ENCODE data around the gene RNF181. TPM values are rescaled to one million over a fixed set of nuclear protein-coding genes. Genes with fewer than 3 reads are reported as not detected.

The RNF181 gene
- total RNA-seq, 6 donors from 2014 or later: 81.7 to 164 (median 108) TPM

DNA sequence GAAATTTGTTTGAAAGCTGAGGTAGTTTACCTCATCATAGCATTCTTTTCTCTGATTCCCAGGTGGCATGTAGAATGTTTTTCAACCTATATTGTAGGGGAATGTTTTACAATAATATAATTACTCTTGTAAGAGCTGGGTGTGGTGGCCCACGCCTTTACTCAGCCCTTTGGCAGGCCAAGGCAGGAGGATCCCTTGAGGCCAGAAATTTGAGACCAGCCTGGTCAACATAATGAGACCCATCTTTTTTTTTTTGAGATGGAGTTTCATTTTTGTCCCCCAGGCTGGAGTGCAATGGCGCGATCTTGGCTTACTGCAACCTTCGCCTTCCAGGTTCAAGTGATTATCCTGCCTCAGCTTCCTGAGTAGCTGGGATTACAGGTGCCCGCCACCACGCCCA lies 24.1 kb downstream of the RNF181 start:
- ATAC-seq (ENCODE audit: low FRiP score in 2 of 2) (no peak), DNase-seq (no peak)
- TF ChIP-seq, protein P1, sequence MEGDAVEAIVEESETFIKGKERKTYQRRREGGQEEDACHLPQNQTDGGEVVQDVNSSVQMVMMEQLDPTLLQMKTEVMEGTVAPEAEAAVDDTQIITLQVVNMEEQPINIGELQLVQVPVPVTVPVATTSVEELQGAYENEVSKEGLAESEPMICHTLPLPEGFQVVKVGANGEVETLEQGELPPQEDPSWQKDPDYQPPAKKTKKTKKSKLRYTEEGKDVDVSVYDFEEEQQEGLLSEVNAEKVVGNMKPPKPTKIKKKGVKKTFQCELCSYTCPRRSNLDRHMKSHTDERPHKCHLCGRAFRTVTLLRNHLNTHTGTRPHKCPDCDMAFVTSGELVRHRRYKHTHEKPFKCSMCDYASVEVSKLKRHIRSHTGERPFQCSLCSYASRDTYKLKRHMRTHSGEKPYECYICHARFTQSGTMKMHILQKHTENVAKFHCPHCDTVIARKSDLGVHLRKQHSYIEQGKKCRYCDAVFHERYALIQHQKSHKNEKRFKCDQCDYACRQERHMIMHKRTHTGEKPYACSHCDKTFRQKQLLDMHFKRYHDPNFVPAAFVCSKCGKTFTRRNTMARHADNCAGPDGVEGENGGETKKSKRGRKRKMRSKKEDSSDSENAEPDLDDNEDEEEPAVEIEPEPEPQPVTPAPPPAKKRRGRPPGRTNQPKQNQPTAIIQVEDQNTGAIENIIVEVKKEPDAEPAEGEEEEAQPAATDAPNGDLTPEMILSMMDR (IDR thresholded peaks at IDR 0.05): no peak
- TF ChIP-seq POLR2AphosphoS5 (IDR thresholded peaks at IDR 0.05) (no peak), POLR2A (IDR thresholded peaks at IDR 0.05) (no peak), EP300 (IDR thresholded peaks at IDR 0.05) (no peak)
- H3K27ac ChIP-seq: no peak overlapping the region
- H3K9me3 ChIP-seq: no peaks in the 10 kb centered on the region
- 93 to 98% methylated on average over 6 of the region's 6 CpGs for WGBS, 2 donors
- peaks cover 19 to 35% (median 22%) of the 10 kb centered on the region in 4 donors for H3K4me1 ChIP-seq
- H3K4me3 ChIP-seq: no peak overlapping the region
- H3K36me3 ChIP-seq: peaks cover 34 to 59% (median 53%) of the 10 kb centered on the region in 4 donors
- no peaks in the 10 kb centered on the region for H3K27me3 ChIP-seq

DNA sequence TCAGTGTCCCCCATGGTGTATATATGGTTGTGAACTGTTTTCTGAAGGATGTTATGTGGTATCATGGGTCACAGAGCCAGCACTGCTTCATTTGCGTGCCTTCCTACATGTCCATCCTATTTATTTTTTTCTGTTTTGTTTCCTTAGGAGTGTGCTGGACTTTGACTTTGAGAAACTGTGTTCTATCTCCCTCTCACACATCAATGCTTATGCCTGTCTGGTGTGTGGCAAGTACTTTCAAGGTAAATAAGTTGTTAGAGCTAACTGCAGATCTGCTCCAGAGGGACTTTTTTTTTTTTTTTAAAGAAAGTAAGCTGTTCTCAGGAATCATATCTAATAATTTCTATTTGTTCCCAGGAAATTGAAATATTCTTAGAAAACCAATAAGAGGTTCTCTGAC lies 25.8 kb downstream of the RNF181 start:
- H3K27ac ChIP-seq: no peak overlapping the region
- no peaks in the 10 kb centered on the region for H3K27me3 ChIP-seq
- no peaks in the 10 kb centered on the region for H3K9me3 ChIP-seq
- no peak for DNase-seq
- no peak for TF ChIP-seq EP300 (IDR thresholded peaks at IDR 0.05)
- TF ChIP-seq, protein P1 (IDR thresholded peaks at IDR 0.05): no peak
- ATAC-seq (ENCODE audit: low FRiP score in 2 of 2): no peak
- H3K36me3 ChIP-seq: peaks cover 50 to 76% (median 70%) of the 10 kb centered on the region in 4 donors
- 94 to 96% methylated on average over 1 of the region's 1 CpG for WGBS, 2 donors
- H3K4me1 ChIP-seq: peaks cover 15 to 26% (median 18%) of the 10 kb centered on the region in 4 donors
- no peak overlapping the region for H3K4me3 ChIP-seq

DNA sequence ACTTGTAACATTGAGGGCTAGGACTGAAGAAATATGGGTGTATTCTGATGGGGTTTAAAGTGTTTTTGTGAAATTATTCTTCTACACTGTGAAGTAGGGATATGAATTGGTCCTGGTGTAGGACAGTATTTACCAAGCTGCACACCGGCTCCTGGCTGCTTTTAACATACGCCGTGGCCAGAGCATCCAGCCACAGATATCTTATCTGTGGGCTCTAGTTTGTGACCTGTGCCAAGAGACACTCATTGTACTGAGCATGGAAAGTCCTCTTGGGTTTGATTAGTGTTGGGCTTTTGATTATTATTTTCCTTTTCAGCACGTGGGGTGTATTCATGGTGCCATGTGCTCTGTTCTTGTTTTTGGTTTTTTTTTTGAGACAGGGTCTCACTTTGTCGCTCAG lies 28.4 kb downstream of the RNF181 start:
- Histone ChIP-seq H3K27ac (no peak overlapping the region), H3K36me3 (peaks cover 69 to 100% (median 95%) of the 10 kb centered on the region in 4 donors), H3K4me1 (peaks cover 0 to 3% (median 0%) of the 10 kb centered on the region in 4 donors), H3K9me3 (no peaks in the 10 kb centered on the region), H3K4me3 (no peak overlapping the region), H3K27me3 (no peaks in the 10 kb centered on the region)
- DNase-seq (no peak), ATAC-seq (ENCODE audit: low FRiP score in 2 of 2) (no peak)
- TF ChIP-seq POLR2A (IDR thresholded peaks at IDR 0.05): no peak
- TF ChIP-seq, protein P1 (IDR thresholded peaks at IDR 0.05): no peak
- no peak for TF ChIP-seq EP300 (IDR thresholded peaks at IDR 0.05)
- TF ChIP-seq POLR2AphosphoS5 (IDR thresholded peaks at IDR 0.05): no peak
- 92 to 93% methylated on average over 5 of the region's 5 CpGs for WGBS, 2 donors

DNA sequence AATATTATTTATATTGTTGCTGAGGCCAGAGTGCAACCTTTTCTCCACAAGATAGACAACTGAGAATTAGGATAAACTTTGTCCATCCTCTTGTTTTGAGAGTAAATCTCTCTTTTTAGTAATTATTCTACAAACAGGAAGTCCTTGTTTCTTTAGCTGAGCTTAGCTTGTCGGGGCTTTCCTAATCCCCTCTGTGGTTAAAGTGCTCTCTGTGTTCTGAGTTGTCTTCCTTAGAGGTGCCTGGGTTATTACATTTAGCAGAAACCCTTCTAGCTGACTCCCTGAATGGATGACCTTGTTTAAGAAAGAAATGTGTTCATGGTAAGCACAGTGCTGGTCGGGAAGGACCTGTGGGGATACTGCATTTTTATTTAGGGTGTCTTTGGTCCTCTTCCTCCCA lies 33.1 kb downstream of the RNF181 start:
- no peaks in the 10 kb centered on the region for H3K27me3 ChIP-seq
- H3K9me3 ChIP-seq: no peaks in the 10 kb centered on the region
- H3K27ac ChIP-seq: no peak overlapping the region
- no peak for ATAC-seq (ENCODE audit: low FRiP score in 2 of 2)
- H3K4me3 ChIP-seq: no peak overlapping the region
- H3K36me3 ChIP-seq: peaks cover 74 to 100% (median 92%) of the 10 kb centered on the region in 4 donors
- no peaks in the 10 kb centered on the region for H3K4me1 ChIP-seq
- no peak for DNase-seq
- TF ChIP-seq, protein P1 (IDR thresholded peaks at IDR 0.05): no peak
- TF ChIP-seq EP300 (IDR thresholded peaks at IDR 0.05) (no peak), POLR2A (IDR thresholded peaks at IDR 0.05) (no peak), POLR2AphosphoS5 (IDR thresholded peaks at IDR 0.05) (no peak)
- WGBS, 2 donors: 53 to 61% methylated on average over 2 of the region's 2 CpGs

DNA sequence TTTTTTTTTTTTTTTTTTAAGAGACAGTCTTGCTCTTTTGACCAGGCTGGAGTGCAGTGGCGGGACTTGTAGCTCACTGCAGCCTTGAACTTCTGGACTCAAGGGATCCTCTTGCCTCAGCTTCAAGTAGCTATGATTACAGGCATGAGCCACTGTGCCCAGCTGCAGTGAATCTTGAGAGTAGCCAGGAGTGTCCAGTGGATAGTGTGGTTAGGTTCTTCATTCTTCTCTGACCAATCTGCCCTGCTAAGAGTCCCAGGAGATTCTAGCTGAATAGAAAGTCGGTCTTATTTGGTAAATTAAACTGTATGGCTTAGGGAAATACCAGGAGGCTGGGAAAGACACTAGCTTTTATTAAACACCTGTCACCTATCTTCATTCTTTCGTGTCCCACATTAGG lies 35.8 kb downstream of the RNF181 start:
- Histone ChIP-seq H3K4me3 (no peak overlapping the region), H3K9me3 (no peaks in the 10 kb centered on the region), H3K36me3 (peaks cover 51 to 97% (median 86%) of the 10 kb centered on the region in 4 donors), H3K27ac (no peak overlapping the region), H3K4me1 (no peaks in the 10 kb centered on the region), H3K27me3 (no peaks in the 10 kb centered on the region)
- no peak for DNase-seq
- TF ChIP-seq, protein P1 (IDR thresholded peaks at IDR 0.05): no peak
- TF ChIP-seq POLR2A (IDR thresholded peaks at IDR 0.05): no peak
- no peak for TF ChIP-seq EP300 (IDR thresholded peaks at IDR 0.05)
- no peak for TF ChIP-seq POLR2AphosphoS5 (IDR thresholded peaks at IDR 0.05)
- 95 to 98% methylated on average over 3 of the region's 3 CpGs for WGBS, 2 donors
- ATAC-seq (ENCODE audit: low FRiP score in 2 of 2): no peak
